Hepatocyte (in vitro differentiated cells): ENCODE data around the gene LAMA1.

Source experiments
- CTCF ChIP-seq: fragments of 200-600 bp; sonication (generic); IDR thresholded peaks from 2 replicates; pipeline ENCODE4 v1.5.1; 2016; ENCODE audit warnings: antibody characterized with exemption, mild to moderate bottlenecking; ENCODE audit not compliant: poor library complexity
- EZH2 ChIP-seq: fragments of 200-600 bp; sonication (generic); IDR thresholded peaks from 2 replicates; pipeline ENCODE4 v1.6.1; 2016; ENCODE audit warnings: antibody characterized with exemption, mild to moderate bottlenecking, borderline replicate concordance

GRCh38 chr18:6942742-6943141, 174.9 kb downstream of the LAMA1 start:
- TF ChIP-seq CTCF = no peak
- no peak for TF ChIP-seq EZH2
